IPS DF 6.9 (cell line): ENCODE data around the gene PLXNA2.

ENCODE experiments used
- DNase-seq: peaks from one replicate; pipeline ENCODE4 v3.0.0-alpha.2; 2013; ENCODE audit warnings: low read depth, low spot score
- H3K27ac ChIP-seq: one replicate; pipeline ENCODE4 v1.5.1; 2013; ENCODE audit warnings: low read length, control low read depth
- H3K27me3 ChIP-seq: 2 replicates; pipeline ENCODE4 v1.6.1; 2013; ENCODE audit warnings: mild to moderate bottlenecking, low read length; ENCODE audit not compliant: control insufficient read depth, insufficient read depth
- H3K36me3 ChIP-seq: 2 replicates; pipeline ENCODE4 v1.6.1; 2013; ENCODE audit warnings: low read length; ENCODE audit not compliant: control insufficient read depth, insufficient read depth
- H3K4me1 ChIP-seq: 2 replicates; pipeline ENCODE4 v1.6.1; 2013; ENCODE audit warnings: low read length; ENCODE audit not compliant: control insufficient read depth, insufficient read depth
- H3K4me3 ChIP-seq: 2 replicates; pipeline ENCODE4 v1.5.1; 2013; ENCODE audit warnings: mild to moderate bottlenecking, low read length
- H3K9me3 ChIP-seq: 2 replicates; pipeline ENCODE4 v1.6.1; 2013; ENCODE audit warnings: low read length, inconsistent platforms; ENCODE audit not compliant: control insufficient read depth, insufficient read depth
- WGBS: extraction: QIAGEN DNeasy Blood & Tissue Kit; methylation state at CpG from one replicate; pipeline ENCODE4 v1.1.7; 2013; ENCODE audit warnings: mixed read lengths, missing lambda C conversion rate; ENCODE audit not compliant: insufficient read length, insufficient coverage; 5-methylcytosine and 5-hydroxymethylcytosine counted together

PLXNA2 gene

GRCh38 chr1:208233978-208234377 is 10.2 kb downstream of the PLXNA2 start:
- no peaks in the 10 kb centered on the region for H3K27me3 ChIP-seq
- H3K4me3 ChIP-seq: no peak overlapping the region
- no peaks in the 10 kb centered on the region for H3K36me3 ChIP-seq
- H3K27ac ChIP-seq: no peak overlapping the region
- no peak for DNase-seq
- WGBS: no CpG with 5 or more reads among the region's 3 CpGs
- no peaks in the 10 kb centered on the region; the same call in 1 of the 2 replicates for H3K4me1 ChIP-seq
- no peaks in the 10 kb centered on the region for H3K9me3 ChIP-seq

DNA sequence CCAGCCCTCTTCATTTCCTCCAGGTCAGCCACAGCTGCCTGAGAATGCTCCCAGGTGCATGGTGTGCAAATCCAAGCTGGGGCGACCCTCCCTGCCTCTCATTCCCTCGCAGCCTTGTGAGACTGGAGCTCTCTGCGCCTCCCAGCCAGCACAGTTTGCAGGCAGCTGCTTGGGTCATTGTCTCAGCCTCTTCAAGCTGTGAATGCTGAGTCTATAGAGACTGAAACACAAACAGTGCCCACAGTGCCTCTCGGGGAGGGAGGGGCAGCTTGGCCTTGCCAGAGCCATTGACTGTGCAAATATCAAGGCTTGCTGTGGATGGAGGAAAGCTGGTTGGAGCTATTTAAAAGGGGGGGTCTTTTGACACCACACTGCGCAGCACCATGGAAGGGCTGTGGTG is 10.6 kb downstream of the PLXNA2 start:
- H3K4me3 ChIP-seq: no peak overlapping the region
- no peak for DNase-seq
- H3K9me3 ChIP-seq: no peaks in the 10 kb centered on the region
- H3K36me3 ChIP-seq: no peaks in the 10 kb centered on the region
- H3K27me3 ChIP-seq: no peaks in the 10 kb centered on the region
- no peak overlapping the region for H3K27ac ChIP-seq
- WGBS: no CpG with 5 or more reads among the region's 5 CpGs
- H3K4me1 ChIP-seq: no peaks in the 10 kb centered on the region; the same call in 1 of the 2 replicates

DNA sequence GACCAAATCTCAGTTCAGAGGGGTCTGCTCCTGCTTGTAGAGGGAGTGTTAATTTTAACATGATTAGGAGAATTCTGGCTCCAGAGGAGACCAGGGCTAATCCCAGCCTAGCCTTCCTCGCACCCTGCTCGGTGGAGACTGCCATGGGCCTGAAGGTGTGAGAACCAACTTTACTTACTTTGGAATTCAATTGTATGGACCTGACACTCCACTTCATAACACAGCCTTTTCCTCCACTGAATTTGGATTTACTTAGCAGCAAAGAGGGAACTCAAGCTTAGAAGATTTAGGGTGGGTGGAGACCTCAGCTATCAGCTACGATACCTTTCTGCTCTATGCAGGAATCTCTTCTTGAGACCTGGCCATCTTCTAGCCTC is 11.5 kb downstream of the PLXNA2 start:
- H3K4me3 ChIP-seq: no peak overlapping the region
- no peaks in the 10 kb centered on the region; the same call in 1 of the 2 replicates for H3K4me1 ChIP-seq
- no peaks in the 10 kb centered on the region for H3K27me3 ChIP-seq
- H3K36me3 ChIP-seq: no peaks in the 10 kb centered on the region
- no peak for DNase-seq
- no peak overlapping the region for H3K27ac ChIP-seq
- H3K9me3 ChIP-seq: no peaks in the 10 kb centered on the region
- WGBS: no CpG with 5 or more reads among the region's 3 CpGs

- no CpG with 5 or more reads among the region's 7 CpGs for WGBS
- no peak overlapping the region for H3K4me3 ChIP-seq
- DNase-seq: no peak
- H3K36me3 ChIP-seq: no peaks in the 10 kb centered on the region
- no peaks in the 10 kb centered on the region for H3K27me3 ChIP-seq
- H3K4me1 ChIP-seq: no peaks in the 10 kb centered on the region; the same call in 1 of the 2 replicates
- no peaks in the 10 kb centered on the region for H3K9me3 ChIP-seq
- no peak overlapping the region for H3K27ac ChIP-seq
Measured at GRCh38 chr1:208231881-208232661, 12.1 kb downstream of the PLXNA2 start.

- H3K27me3 ChIP-seq: no peaks in the 10 kb centered on the region
- no CpG with 5 or more reads among the region's 15 CpGs for WGBS
- H3K4me3 ChIP-seq: no peak overlapping the region
- H3K27ac ChIP-seq: no peak overlapping the region
- H3K36me3 ChIP-seq: no peaks in the 10 kb centered on the region
- no peaks in the 10 kb centered on the region; the same call in 1 of the 2 replicates for H3K4me1 ChIP-seq
- DNase-seq: no peak
- H3K9me3 ChIP-seq: no peaks in the 10 kb centered on the region
Measured at GRCh38 chr1:208230668-208231529, 13.3 kb downstream of the PLXNA2 start.

DNA sequence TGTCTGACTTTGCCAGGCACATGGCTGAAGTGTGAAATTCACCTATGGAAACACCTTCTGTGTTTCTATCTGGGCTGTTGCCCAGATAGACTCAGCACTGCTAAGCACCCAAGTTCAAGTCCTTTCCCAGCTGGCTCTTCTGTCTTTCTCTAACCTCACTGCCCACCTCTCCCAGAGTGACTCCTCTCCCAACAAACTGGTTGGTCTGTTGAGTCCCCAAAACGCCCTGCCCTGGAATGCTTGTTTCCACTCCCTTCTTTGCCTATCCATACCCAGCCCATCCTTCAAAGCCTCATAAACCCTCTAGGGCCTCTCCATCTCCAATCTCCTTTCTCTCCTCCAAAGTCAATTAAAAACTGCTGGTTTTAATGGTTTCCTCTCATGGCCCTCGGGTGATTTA is 15.6 kb downstream of the PLXNA2 start:
- no CpG with 5 or more reads among the region's 2 CpGs for WGBS
- no peak for DNase-seq
- Histone ChIP-seq H3K9me3 (no peaks in the 10 kb centered on the region), H3K27ac (no peak overlapping the region), H3K36me3 (no peaks in the 10 kb centered on the region), H3K4me3 (no peak overlapping the region), H3K4me1 (no peaks in the 10 kb centered on the region; the same call in 1 of the 2 replicates), H3K27me3 (no peaks in the 10 kb centered on the region)

DNA sequence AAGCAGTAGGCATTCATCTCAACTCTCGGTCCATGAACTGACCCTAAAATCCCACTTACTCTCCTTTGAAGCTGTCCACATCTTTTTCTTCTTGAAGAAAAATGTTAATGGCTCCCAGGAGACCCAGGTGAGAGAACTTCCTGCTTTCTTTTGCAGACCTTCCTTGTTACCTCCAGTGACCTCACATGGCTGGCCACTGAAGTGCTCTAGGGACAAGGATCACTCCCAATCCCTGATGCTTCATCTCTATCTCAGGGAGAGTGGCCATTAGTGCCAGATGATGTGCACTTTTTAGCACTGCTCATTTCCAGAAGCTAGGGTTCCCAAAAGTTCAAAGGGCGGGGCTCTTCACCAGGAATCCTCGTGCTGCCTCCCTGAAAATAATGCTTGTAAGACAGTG is 16.2 kb downstream of the PLXNA2 start:
- WGBS: no CpG with 5 or more reads among the region's 3 CpGs
- no peaks in the 10 kb centered on the region for H3K27me3 ChIP-seq
- no peaks in the 10 kb centered on the region for H3K36me3 ChIP-seq
- H3K4me3 ChIP-seq: no peak overlapping the region
- H3K9me3 ChIP-seq: no peaks in the 10 kb centered on the region
- DNase-seq: no peak
- H3K27ac ChIP-seq: no peak overlapping the region
- H3K4me1 ChIP-seq: no peaks in the 10 kb centered on the region

GRCh38 chr1:208227366-208227765 is 16.8 kb downstream of the PLXNA2 start:
- no peaks in the 10 kb centered on the region for H3K36me3 ChIP-seq
- no peaks in the 10 kb centered on the region for H3K27me3 ChIP-seq
- DNase-seq: no peak
- no peaks in the 10 kb centered on the region for H3K9me3 ChIP-seq
- H3K4me1 ChIP-seq: no peaks in the 10 kb centered on the region
- WGBS: no CpG with 5 or more reads among the region's 4 CpGs
- no peak overlapping the region for H3K27ac ChIP-seq
- H3K4me3 ChIP-seq: no peak overlapping the region

DNA sequence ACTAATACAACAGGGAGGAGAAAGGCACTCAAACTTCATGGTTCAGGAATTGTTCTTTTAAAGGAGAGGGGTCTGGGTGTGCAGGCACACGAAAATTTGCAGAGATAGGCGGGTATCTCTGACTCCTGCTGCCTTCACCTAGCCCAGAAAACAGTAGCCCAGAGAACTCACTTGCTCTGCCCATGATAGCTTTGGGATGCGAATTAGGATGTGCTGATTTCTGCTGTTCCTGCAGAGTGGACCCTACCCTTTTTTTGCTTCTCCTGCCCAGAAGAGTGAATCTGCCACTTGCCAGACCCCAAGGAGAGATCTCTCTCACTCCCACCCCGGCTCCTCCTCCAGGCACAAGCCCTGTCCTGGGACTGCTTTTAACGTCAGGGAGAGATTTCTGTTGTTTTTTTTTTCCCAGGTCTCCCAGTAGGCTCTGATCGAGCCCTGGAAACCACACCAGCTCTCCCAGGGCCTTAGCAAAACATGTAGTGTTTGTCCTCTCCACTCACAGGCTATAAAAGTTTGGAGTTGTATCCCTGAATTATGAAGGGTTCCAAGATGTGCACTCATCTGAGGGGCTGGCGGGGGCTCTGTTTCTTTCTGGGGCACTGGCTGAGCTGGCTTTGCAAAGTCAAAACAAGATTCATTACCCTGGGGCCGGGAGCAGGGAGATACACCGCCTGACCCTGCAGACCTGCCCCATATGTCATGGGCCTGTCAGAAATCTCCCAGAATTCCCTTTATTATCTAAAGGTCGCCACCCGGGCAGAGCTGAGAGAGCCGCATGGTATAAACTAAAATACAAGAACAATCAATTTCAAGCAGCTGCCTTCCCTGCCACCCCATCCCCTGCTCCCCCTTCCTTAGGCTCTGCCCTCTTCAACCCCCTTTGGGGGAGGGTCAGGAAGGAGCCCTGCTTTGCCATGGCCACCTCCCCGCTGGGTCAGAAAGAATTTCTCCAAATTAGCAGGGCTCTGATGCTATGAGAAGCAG is 17.9 kb downstream of the PLXNA2 start:
- Histone ChIP-seq H3K4me3 (no peak overlapping the region), H3K9me3 (no peaks in the 10 kb centered on the region), H3K36me3 (no peaks in the 10 kb centered on the region), H3K27me3 (no peaks in the 10 kb centered on the region), H3K4me1 (no peaks in the 10 kb centered on the region), H3K27ac (no peak overlapping the region)
- WGBS: no CpG with 5 or more reads among the region's 13 CpGs
- no peak for DNase-seq

DNA sequence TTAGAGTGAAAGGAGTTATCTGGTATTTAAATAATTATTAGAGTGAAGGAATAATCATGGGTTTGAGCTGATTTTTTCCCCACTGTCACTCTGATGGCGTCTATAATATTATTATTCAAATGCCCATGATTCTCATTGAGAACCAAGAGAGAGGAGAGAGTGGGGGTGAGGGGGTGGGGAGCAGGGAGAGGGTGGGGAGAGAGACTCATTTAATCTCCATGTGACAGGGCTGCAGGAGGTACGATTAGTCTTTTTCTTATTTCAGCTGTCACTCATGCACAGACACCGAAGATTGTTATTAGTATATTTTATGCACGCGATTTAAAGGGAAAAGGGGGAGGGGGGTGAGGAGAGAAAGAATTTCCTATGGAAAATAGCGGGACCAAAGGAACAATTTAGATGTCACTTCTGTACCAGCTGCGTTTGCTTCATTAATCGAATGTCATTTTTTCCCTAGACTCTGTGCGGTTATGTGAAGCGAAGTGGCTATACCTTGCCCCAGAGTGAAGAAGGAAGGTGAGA is 19.9 kb downstream of the PLXNA2 start:
- H3K27ac ChIP-seq: no peak overlapping the region
- 100% methylated on average over 2 of the region's 10 CpGs for WGBS
- H3K36me3 ChIP-seq: no peaks in the 10 kb centered on the region
- no peaks in the 10 kb centered on the region for H3K27me3 ChIP-seq
- H3K4me3 ChIP-seq: no peak overlapping the region
- DNase-seq: no peak
- H3K4me1 ChIP-seq: no peaks in the 10 kb centered on the region
- H3K9me3 ChIP-seq: no peaks in the 10 kb centered on the region
